HG03025 (cell line): ENCODE measurements around the gene SIK3.
"Not testable (repeated sequence)": the region's sequence is repeated elsewhere in the genome, so short reads cannot be mapped to it uniquely, and the experiment has no call there.

Experiments
- ATAC-seq: cut with Tn5 transposase; IDR thresholded peaks from one replicate; pipeline ENCODE4 v1.9.1; 2021; ENCODE audit warnings: mild to moderate bottlenecking, moderate library complexity; ENCODE audit not compliant: unreplicated experiment, low FRiP score

Gene SIK3

DNA sequence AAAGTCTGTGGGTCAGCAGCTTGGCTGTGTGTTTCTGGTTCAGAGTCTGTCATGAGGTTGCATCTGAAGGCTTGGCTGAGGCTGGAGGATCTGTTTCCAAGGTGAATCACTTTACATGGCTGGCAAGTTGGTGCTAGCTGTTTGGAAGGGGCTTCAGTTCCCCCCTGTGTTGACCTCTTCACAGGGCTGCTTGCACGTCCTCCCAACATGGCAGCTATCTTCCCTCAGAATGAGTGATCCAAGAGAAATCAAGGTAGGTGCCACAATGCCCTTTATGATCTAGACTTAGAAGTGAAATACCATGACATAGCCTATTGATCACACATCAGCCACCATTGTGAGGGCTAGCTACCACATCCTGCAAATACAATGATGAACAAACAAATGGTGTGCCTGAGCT, 285.1 kb downstream of the SIK3 start:
- no peak for ATAC-seq

- no peak for ATAC-seq
Observed at GRCh38 chr11:116812109-116812508, 286.1 kb downstream of the SIK3 start.

GRCh38 chr11:116811194-116811593, 287.0 kb downstream of the SIK3 start:
- no peak for ATAC-seq

DNA sequence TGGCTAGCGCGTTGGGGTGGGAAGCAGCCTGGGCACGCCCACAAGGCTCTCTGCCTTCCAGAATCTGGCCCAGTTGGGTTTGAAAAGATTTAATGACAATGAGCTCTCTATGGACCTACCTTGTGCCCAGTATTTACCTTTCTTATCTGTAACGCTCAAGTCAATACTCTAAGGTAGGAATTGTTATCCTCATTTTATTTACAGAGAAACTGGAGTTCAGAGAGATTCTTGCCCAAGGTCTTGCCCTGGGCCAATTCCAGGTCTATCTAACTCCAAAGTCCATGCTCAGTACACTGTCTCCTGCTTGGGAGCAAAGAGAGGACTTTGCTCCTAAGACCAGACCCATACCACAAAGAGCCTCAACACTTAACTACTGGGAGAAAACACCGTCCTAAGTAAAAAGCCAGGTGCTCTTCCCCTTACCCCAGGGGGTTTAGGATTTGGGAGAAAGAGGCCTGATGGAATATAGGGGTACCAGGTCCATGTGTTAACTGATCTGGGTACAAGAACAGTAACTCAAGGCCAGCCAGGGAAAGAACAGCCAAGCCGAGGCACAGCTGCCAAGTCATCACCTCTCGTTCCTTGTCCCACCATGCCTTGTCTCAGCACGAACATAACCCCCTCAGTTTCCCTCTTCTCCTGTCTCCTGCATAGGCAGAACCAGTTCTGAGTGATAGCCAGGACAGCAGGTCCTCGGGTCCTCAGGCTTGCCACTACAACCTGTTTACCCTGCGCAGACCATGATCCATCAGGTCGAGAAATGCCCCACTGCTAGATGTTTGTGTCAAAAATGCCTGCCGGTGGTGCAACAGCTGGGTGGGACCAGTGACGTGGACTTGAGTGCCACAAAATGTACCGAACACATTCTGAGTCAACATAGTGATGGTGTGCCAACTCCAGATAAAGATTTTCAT, 289.7 kb downstream of the SIK3 start:
- no peak for ATAC-seq

- no peak for ATAC-seq
Observed at GRCh38 chr11:116807601-116808261, 290.5 kb downstream of the SIK3 start.

- ATAC-seq: no peak
Observed at GRCh38 chr11:116804001-116804400, 294.2 kb downstream of the SIK3 start.

- not testable (repeated sequence) for ATAC-seq
Observed at GRCh38 chr11:116801662-116802061, 296.6 kb downstream of the SIK3 start.

DNA sequence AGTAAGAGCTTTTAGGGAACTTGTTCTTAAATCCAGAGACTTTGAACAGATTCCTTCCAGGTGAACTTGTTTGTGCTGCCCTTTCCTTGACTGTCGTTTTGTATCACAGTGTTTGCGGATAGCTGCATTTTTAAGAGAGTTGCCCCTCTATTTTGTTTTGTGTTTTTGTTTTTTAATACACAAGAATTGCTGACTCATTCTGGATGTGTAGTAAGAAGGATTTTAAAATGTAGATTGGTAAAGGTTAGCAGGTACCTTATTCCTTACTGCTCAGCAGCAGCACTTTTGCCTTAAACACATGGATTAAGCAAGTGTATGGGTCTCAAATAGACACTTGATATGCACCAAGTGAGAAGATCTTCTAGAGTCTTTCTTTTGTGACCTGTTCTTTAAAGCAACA, 297.6 kb downstream of the SIK3 start:
- no peak for ATAC-seq

DNA sequence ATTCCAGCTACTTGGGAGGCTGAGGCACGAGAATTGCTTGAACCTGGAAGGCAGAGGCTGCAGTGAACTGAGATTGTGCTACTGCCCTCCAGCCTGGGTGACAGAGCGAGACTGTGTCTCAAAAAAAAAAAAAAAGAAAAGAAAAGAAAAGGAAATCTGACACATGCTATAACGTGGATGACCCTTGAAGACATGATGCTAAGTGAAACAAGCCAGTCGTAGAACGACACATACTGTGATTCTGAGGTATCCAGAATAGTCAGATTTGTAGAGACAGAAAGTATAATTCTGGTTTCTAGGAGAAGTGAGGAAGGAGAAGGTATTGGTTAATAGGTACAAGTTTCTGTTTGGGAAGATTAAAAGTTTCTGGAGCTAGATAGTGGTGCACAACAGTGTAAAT, 299.9 kb downstream of the SIK3 start:
- no peak for ATAC-seq

- no peak for ATAC-seq
Observed at GRCh38 chr11:116797816-116798215, 300.4 kb downstream of the SIK3 start.

GRCh38 chr11:116796548-116796947, 301.7 kb downstream of the SIK3 start:
- ATAC-seq: no peak

GRCh38 chr11:116794851-116795250, 303.4 kb downstream of the SIK3 start:
- no peak for ATAC-seq

- ATAC-seq: no peak
Observed at GRCh38 chr11:116793772-116794097, 304.5 kb downstream of the SIK3 start.
